Chondrocyte (in vitro differentiated cells): ENCODE data around the gene PPIG. TPM values are rescaled to one million over a fixed set of nuclear protein-coding genes. Genes with fewer than 3 reads are reported as not detected.

Experiments
- DNase-seq: peaks from one replicate; pipeline ENCODE4 v3.0.0; 2021; ENCODE audit warnings: mixed read lengths, low spot score
- H3K27ac Mint-ChIP-seq: one replicate; pipeline ENCODE4 v1.8.0; 2021; ENCODE audit warnings: mild to moderate bottlenecking, moderate library complexity, mixed read lengths; ENCODE audit not compliant: unreplicated experiment
- H3K27me3 Mint-ChIP-seq: 2 replicates; pipeline ENCODE4 v1.8.0; 2021; ENCODE audit warnings: low read depth, mixed read lengths
- H3K36me3 Mint-ChIP-seq: 2 replicates; pipeline ENCODE4 v1.8.0; 2021; ENCODE audit warnings: low read depth, mixed read lengths
- H3K4me1 Mint-ChIP-seq: 2 replicates; pipeline ENCODE4 v1.8.0; 2021; ENCODE audit warnings: low read depth, mild to moderate bottlenecking, mixed read lengths
- H3K4me3 Mint-ChIP-seq: one replicate; pipeline ENCODE4 v1.8.0; 2021; ENCODE audit warnings: mild to moderate bottlenecking, moderate library complexity, mixed read lengths; ENCODE audit not compliant: unreplicated experiment
- H3K9me3 Mint-ChIP-seq: 2 replicates; pipeline ENCODE4 v1.8.0; 2021; ENCODE audit warnings: low read depth, mixed read lengths
- CTCF ChIP-seq: fragments of 200-600 bp; sonication (generic); IDR thresholded peaks from 2 replicates; pipeline ENCODE4 v1.5.0; 2021; ENCODE audit warnings: antibody characterized with exemption, mild to moderate bottlenecking, moderate library complexity
- total RNA-seq: library from RNA; stranded (reverse); gene quantifications from 3 replicates; pipeline ENCODE4 v1.2.1, GENCODE V29; 2021

The PPIG gene
- total RNA-seq, 1 donor from 2014 or later, result 34.8 TPM

DNA sequence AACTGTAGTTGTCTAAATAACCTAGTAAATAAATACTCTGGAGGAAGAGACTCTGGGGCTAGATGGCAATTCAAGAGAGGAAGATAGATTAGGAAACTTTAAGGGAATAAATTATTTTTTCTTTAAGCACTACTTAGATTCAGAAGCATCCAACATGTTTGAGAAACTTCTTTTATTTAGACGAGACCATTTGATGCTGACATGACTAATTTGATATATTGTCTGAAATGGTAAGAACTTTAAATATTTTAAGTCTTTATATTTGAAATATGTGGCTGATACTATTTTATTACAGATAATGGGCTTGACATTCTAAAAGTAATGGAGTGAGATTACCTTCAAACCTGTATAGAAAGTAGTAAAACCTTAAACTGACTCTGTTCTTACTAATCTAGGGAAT lies 36.4 kb downstream of the PPIG start:
- TF ChIP-seq CTCF, result no peak

GRCh38 chr2:169623235-169623634 lies 39.1 kb downstream of the PPIG start:
- Mint-ChIP-seq H3K36me3 (peaks cover 23% of the 10 kb centered on the region), H3K4me3 (no peak overlapping the region), H3K4me1 (peaks cover 9% of the 10 kb centered on the region), H3K9me3 (peaks cover 9% of the 10 kb centered on the region), H3K27ac (no peak overlapping the region), H3K27me3 (no peaks in the 10 kb centered on the region)
- TF ChIP-seq CTCF, result no peak
- DNase-seq, result no peak

More for the DNA sequence above, 36.4 kb downstream of the PPIG start:
- Mint-ChIP-seq H3K36me3 (peaks cover 45% of the 10 kb centered on the region), H3K4me3 (no peak overlapping the region), H3K27ac (no peak overlapping the region), H3K9me3 (peaks cover 21% of the 10 kb centered on the region), H3K27me3 (no peaks in the 10 kb centered on the region), H3K4me1 (peaks cover 9% of the 10 kb centered on the region)
- DNase-seq, result no peak

- no peak overlapping the region for H3K27ac Mint-ChIP-seq
- no peaks in the 10 kb centered on the region for H3K4me1 Mint-ChIP-seq
- peaks cover 11% of the 10 kb centered on the region for H3K36me3 Mint-ChIP-seq
- no peak for DNase-seq
- H3K9me3 Mint-ChIP-seq, result no peaks in the 10 kb centered on the region
- H3K4me3 Mint-ChIP-seq, result no peak overlapping the region
- no peak for TF ChIP-seq CTCF
- H3K27me3 Mint-ChIP-seq, result no peaks in the 10 kb centered on the region
Measured at GRCh38 chr2:169625781-169626180, 41.6 kb downstream of the PPIG start.

- no peaks in the 10 kb centered on the region for H3K4me1 Mint-ChIP-seq
- DNase-seq, result no peak
- H3K9me3 Mint-ChIP-seq, result no peaks in the 10 kb centered on the region
- TF ChIP-seq CTCF, result no peak
- no peaks in the 10 kb centered on the region for H3K27me3 Mint-ChIP-seq
- H3K4me3 Mint-ChIP-seq, result no peak overlapping the region
- H3K36me3 Mint-ChIP-seq, result peaks cover 13% of the 10 kb centered on the region
- H3K27ac Mint-ChIP-seq, result no peak overlapping the region
Measured at GRCh38 chr2:169636440-169637097, 52.4 kb downstream of the PPIG start.

DNA sequence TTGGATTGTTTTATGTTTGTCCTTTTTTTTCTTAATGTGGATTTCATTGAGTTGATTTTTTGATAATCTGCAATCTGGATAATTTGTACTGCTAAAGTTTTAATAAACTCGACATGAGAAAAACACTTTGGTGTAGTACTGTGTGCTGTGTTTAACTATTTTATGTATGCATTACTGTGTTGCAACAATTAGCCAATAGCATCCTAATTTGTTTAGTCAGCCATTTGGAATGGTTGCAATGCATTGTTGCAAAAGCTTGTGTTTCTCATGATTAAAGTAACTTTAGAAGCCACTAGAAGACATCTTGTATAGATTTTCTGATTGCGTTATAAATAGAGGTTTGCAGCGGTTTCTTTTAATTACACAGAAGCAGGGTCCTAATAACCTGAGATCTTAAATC lies 53.5 kb downstream of the PPIG start:
- Mint-ChIP-seq H3K27me3 (no peaks in the 10 kb centered on the region), H3K4me3 (no peak overlapping the region), H3K9me3 (no peaks in the 10 kb centered on the region), H3K27ac (no peak overlapping the region), H3K36me3 (peaks cover 10% of the 10 kb centered on the region), H3K4me1 (no peaks in the 10 kb centered on the region)
- TF ChIP-seq CTCF, result no peak
- DNase-seq, result no peak
